OCI-LY1 (cell line): Measurements from ENCODE around the gene MXD1.

ENCODE experiments used
- H2AFZ ChIP-seq: fragments of 200-600 bp; sonication (generic), shearing (Covaris generic); 2 replicates; pipeline ENCODE4 v1.6.0; 2014; ENCODE audit warnings: antibody characterized with exemption, mild to moderate bottlenecking, low read length
- H3F3A ChIP-seq: fragments of 200-600 bp; sonication (generic), shearing (Covaris generic); 2 replicates; pipeline ENCODE4 v1.6.0; 2014; ENCODE audit warnings: mild to moderate bottlenecking, antibody characterized with exemption, low read length, moderate library complexity; ENCODE audit not compliant: insufficient read depth
- H3K27ac ChIP-seq: fragments of 200-600 bp; sonication (generic); 2 replicates; pipeline ENCODE4 v1.5.1; 2014; ENCODE audit warnings: low read length, mixed run types, mild to moderate bottlenecking, low read depth; ENCODE audit not compliant: poor library complexity, severe bottlenecking
- H3K27me3 ChIP-seq: fragments of 200-600 bp; sonication (generic); 2 replicates; pipeline ENCODE4 v1.6.0; 2014; ENCODE audit warnings: antibody characterized with exemption, mild to moderate bottlenecking, low read length, moderate library complexity; ENCODE audit not compliant: insufficient read depth
- H3K36me3 ChIP-seq: fragments of 200-600 bp; sonication (generic); 2 replicates; pipeline ENCODE4 v1.6.1; 2014; ENCODE audit warnings: mild to moderate bottlenecking, antibody characterized with exemption, low read length, moderate library complexity, mixed read lengths; ENCODE audit not compliant: insufficient read depth
- H3K4me1 ChIP-seq: fragments of 200-600 bp; sonication (generic); 2 replicates; pipeline ENCODE4 v1.5.1; 2014; ENCODE audit warnings: mild to moderate bottlenecking, low read length, moderate library complexity; ENCODE audit not compliant: insufficient read depth, severe bottlenecking
- H3K4me2 ChIP-seq: fragments of 200-600 bp; sonication (generic), shearing (Covaris generic); 2 replicates; pipeline ENCODE4 v1.6.1; 2014; ENCODE audit warnings: low read length
- H3K4me3 ChIP-seq: fragments of 200-600 bp; sonication (generic); 2 replicates; pipeline ENCODE4 v1.5.1; 2014; ENCODE audit warnings: low read length, low read depth, mild to moderate bottlenecking, mixed read lengths; ENCODE audit not compliant: poor library complexity, severe bottlenecking
- H3K79me2 ChIP-seq: fragments of 200-600 bp; shearing (Covaris generic); 2 replicates; pipeline ENCODE4 v1.6.1; 2016; ENCODE audit warnings: mixed run types, low read length, mixed read lengths; ENCODE audit not compliant: insufficient read depth
- H3K9ac ChIP-seq: fragments of 200-600 bp; sonication (generic), shearing (Covaris generic); 2 replicates; pipeline ENCODE4 v1.6.1; 2014; ENCODE audit warnings: mild to moderate bottlenecking, low read length, mixed read lengths
- H3K9me2 ChIP-seq: fragments of 200-600 bp; sonication (generic), shearing (Covaris generic); 2 replicates; pipeline ENCODE4 v1.6.1; 2014; ENCODE audit warnings: low read depth, mild to moderate bottlenecking, low read length, mixed read lengths
- H3K9me3 ChIP-seq: fragments of 200-600 bp; shearing (Covaris generic); 2 replicates; pipeline ENCODE4 v1.6.1; 2014; ENCODE audit warnings: low read length, mixed read lengths
- H4K20me1 ChIP-seq: fragments of 200-600 bp; sonication (generic), shearing (Covaris generic); 2 replicates; pipeline ENCODE4 v1.6.0; 2016; ENCODE audit warnings: mild to moderate bottlenecking, low read length; ENCODE audit not compliant: insufficient read depth
- CTCF ChIP-seq: fragments of 200-600 bp; sonication (generic), shearing (Covaris generic); IDR thresholded peaks from 2 replicates; pipeline ENCODE4 v1.5.1; 2017; ENCODE audit warnings: mild to moderate bottlenecking, antibody characterized with exemption, low read length, moderate library complexity, mixed read lengths
- EZH2 ChIP-seq: fragments of 200-600 bp; sonication (generic), shearing (Covaris generic); IDR thresholded peaks from 2 replicates; pipeline ENCODE4 v1.8.0; 2017; ENCODE audit warnings: borderline replicate concordance, mixed run types, mild to moderate bottlenecking, antibody characterized with exemption, low read length, moderate library complexity, mixed read lengths

Gene MXD1

DNA sequence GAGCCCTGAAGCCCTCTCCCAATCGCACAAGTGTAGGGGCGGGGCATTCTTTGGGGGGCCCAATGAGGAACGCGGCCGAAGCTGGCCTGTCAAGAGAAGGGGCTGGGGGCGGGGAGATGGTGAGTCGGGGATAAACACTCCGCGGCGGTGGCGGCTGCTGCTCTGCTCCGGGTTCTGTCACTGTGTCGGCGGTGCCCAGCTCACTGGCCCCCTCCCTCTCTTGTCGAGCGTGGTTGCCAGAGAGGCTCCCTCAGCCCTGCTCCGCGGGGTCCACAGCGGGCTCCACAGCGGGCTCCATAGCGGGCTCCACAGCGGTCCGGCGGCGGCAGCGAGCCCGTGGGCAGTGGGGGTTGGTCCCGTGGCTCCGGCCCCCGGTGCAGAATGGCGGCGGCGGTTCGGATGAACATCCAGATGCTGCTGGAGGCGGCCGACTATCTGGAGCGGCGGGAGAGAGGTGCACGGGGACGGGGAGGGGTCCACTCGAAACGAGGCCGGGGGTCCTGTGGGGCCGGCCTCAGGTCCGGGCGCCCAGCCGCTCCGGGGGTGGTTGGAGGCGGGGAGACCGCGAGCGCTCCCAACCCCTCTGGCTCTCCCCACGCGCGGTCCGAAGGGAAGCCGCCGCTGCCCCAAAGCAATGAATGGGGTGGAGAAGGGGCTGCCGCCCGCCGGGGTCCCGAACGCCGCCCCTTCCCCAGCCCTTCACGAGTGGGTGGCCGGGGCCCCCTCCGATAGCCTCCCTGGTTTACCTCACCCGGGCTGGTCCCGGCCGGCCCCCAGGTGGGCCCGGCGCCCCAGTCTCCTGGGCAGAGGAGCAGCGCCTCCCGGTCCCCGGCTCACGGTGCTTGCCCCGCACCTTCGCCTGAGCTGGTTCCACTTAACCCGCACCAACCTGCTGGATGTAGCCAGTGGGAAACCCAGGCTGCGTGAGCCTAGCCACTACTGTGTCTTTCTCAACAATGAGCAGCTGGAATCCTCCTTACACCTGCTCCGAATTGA lies at the start of gene MXD1:
Gene MXD1 (plus strand): TSS at position 160 of the 996 bp plus-strand sequence. CDS start 222 bp downstream, at position 382.
- Histone ChIP-seq H3K27me3 (no peaks in the 10 kb centered on the region), H3K4me2 (peak within 1 kb of the TSS; percentile 77), H3K4me1 (peaks cover 49% of the 10 kb centered on the region), H3K9me3 (no peaks in the 10 kb centered on the region), H3K9me2 (no peaks in the 10 kb centered on the region), H4K20me1 (no peaks in the 10 kb centered on the region), H3F3A (0 out of 2 replicates have a peak, but pooled peaks cover 9% of the 10 kb centered on the region), H3K27ac (peak within 1 kb of the TSS; percentile 56), H3K79me2 (peaks cover 4% of the 10 kb centered on the region; the same call in 1 of the 2 replicates), H3K36me3 (peaks cover 27% of the 10 kb centered on the region; the same call in 1 of the 2 replicates), H3K4me3 (peak within 1 kb of the TSS; percentile 90), H3K9ac (peak within 1 kb of the TSS; percentile 81), H2AFZ (no peak within 1 kb of the TSS)
- no peak for TF ChIP-seq EZH2
- TF ChIP-seq CTCF, result no peak

DNA sequence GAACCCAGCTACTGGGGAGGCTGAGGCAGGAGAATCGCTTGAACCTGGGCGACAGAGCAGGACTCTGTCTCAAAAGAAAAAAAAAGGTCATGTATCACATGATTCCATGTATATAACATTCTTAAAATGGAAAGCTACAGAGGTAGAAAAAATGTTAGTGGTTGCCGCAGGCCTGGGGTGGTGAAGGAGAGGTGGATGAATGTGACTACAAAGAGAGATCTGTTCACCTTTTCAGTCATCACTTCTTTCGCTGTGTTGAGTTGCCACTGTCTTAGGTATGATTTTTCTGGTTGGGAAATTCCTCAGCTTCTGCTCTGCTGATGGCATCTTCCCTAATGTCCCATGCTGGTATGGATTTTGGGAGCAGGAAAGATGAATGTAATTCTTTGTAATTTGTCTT lies 26.5 kb upstream of the MXD1 start:
- H4K20me1 ChIP-seq, result no peaks in the 10 kb centered on the region
- H3K27me3 ChIP-seq, result peaks cover 3% of the 10 kb centered on the region; the same call in 1 of the 2 replicates
- no peaks in the 10 kb centered on the region; the same call in 1 of the 2 replicates for H3K36me3 ChIP-seq
- no peak overlapping the region for H3K4me3 ChIP-seq
- peaks cover 3% of the 10 kb centered on the region for H3K4me1 ChIP-seq
- H2AFZ ChIP-seq, result no peak overlapping the region
- no peaks in the 10 kb centered on the region for H3F3A ChIP-seq
- no peak overlapping the region for H3K4me2 ChIP-seq
- H3K9me3 ChIP-seq, result 0 out of 2 replicates have a peak, but pooled peaks cover 5% of the 10 kb centered on the region
- no peak overlapping the region for H3K9ac ChIP-seq
- H3K27ac ChIP-seq, result no peak overlapping the region
- no peak for TF ChIP-seq CTCF
- TF ChIP-seq EZH2, result no peak
- no peaks in the 10 kb centered on the region for H3K79me2 ChIP-seq
- H3K9me2 ChIP-seq, result no peaks in the 10 kb centered on the region

- Histone ChIP-seq H3K4me3 (no peak overlapping the region), H3K79me2 (peaks cover 5% of the 10 kb centered on the region)
These were observed 25.6 kb upstream of the MXD1 start for GRCh38 chr2:69889302-69889701.

More at GRCh38 chr2:69889302-69889701, 25.6 kb upstream of the MXD1 start:
- Histone ChIP-seq H4K20me1 (no peaks in the 10 kb centered on the region), H3K36me3 (no peaks in the 10 kb centered on the region; the same call in 1 of the 2 replicates), H3K9ac (no peak overlapping the region), H2AFZ (no peak overlapping the region), H3K27me3 (peaks cover 3% of the 10 kb centered on the region; the same call in 1 of the 2 replicates), H3K27ac (no peak overlapping the region), H3K4me2 (no peak overlapping the region), H3F3A (no peaks in the 10 kb centered on the region), H3K9me3 (0 out of 2 replicates have a peak, but pooled peaks cover 5% of the 10 kb centered on the region), H3K4me1 (peaks cover 5% of the 10 kb centered on the region), H3K9me2 (no peaks in the 10 kb centered on the region)
- no peak for TF ChIP-seq CTCF
- no peak for TF ChIP-seq EZH2
